Measurements from ENCODE around the gene PRR23E.

Gene PRR23E

GRCh38 chr3:127234778-127235177, 41.8 kb downstream of the PRR23E start:
- H3K27me3 Mint-ChIP-seq, result peaks cover 6 to 16% of the 10 kb centered on the region in 2 donors
- H3K4me3 Mint-ChIP-seq, result no peak overlapping the region
- DNase-seq (no peak), ATAC-seq (replicated peaks) (no peak)
- peaks cover 5 to 6% of the 10 kb centered on the region in 2 donors for H3K9me3 Mint-ChIP-seq
- no peaks in the 10 kb centered on the region for H3K36me3 Mint-ChIP-seq
- H3K27ac Mint-ChIP-seq, result no peak overlapping the region
- no peaks in the 10 kb centered on the region for H3K4me1 Mint-ChIP-seq

- peaks cover 6 to 19% of the 10 kb centered on the region in 2 donors for H3K27me3 Mint-ChIP-seq
- H3K27ac Mint-ChIP-seq, result no peak overlapping the region
- H3K9me3 Mint-ChIP-seq, result peaks cover 5 to 6% of the 10 kb centered on the region in 2 donors
- no peaks in the 10 kb centered on the region for H3K4me1 Mint-ChIP-seq
- H3K4me3 Mint-ChIP-seq, result no peak overlapping the region
- ATAC-seq (replicated peaks) (no peak), DNase-seq (no peak)
- H3K36me3 Mint-ChIP-seq, result no peaks in the 10 kb centered on the region
These were observed 42.8 kb downstream of the PRR23E start for GRCh38 chr3:127235706-127236105.

- no peaks in the 10 kb centered on the region for H3K36me3 Mint-ChIP-seq
These were observed 44.9 kb downstream of the PRR23E start for GRCh38 chr3:127237835-127238234.

GRCh38 chr3:127238602-127239001, 45.7 kb downstream of the PRR23E start:
- Mint-ChIP-seq H3K36me3 (no peaks in the 10 kb centered on the region), H3K27me3 (peaks cover 14 to 16% of the 10 kb centered on the region in 2 donors), H3K27ac (no peak overlapping the region), H3K9me3 (peaks cover 4 to 8% of the 10 kb centered on the region in 2 donors), H3K4me1 (no peaks in the 10 kb centered on the region), H3K4me3 (no peak overlapping the region)
- DNase-seq, result no peak
- ATAC-seq (replicated peaks), result no peak

More at GRCh38 chr3:127237835-127238234, 44.9 kb downstream of the PRR23E start:
- peaks cover 4 to 8% of the 10 kb centered on the region in 2 donors for H3K9me3 Mint-ChIP-seq
- DNase-seq (no peak), ATAC-seq (replicated peaks) (no peak)
- no peak overlapping the region for H3K27ac Mint-ChIP-seq
- peaks cover 16 to 18% of the 10 kb centered on the region in 2 donors for H3K27me3 Mint-ChIP-seq
- H3K4me3 Mint-ChIP-seq, result no peak overlapping the region
- H3K4me1 Mint-ChIP-seq, result no peaks in the 10 kb centered on the region

- Mint-ChIP-seq H3K27me3 (peaks cover 0 to 1% of the 10 kb centered on the region in 2 donors), H3K4me3 (no peak overlapping the region), H3K4me1 (no peaks in the 10 kb centered on the region), H3K36me3 (no peaks in the 10 kb centered on the region), H3K9me3 (peaks cover 23 to 24% of the 10 kb centered on the region in 2 donors), H3K27ac (no peak overlapping the region)
- ATAC-seq (replicated peaks) (no peak), DNase-seq (no peak)
These were observed 54.4 kb downstream of the PRR23E start for GRCh38 chr3:127247292-127247691.
